ENCODE measurements around the gene MLXIP. TPM values are rescaled to one million over a fixed set of nuclear protein-coding genes. Genes with fewer than 3 reads are reported as not detected.
A peak's percentile ranks its signal among the peaks of the same experiment; 100 is the strongest.

Gene MLXIP
- total and polyA plus RNA-seq, 2 of the 8 experiments (the other 6 are each of a cell fraction or from before 2014, with no cell fraction given) = 5.5 to 40.5 TPM

GRCh38 chr12:122094137-122094734 lies 15.7 kb downstream of the MLXIP start:
- H4K20me1 ChIP-seq (replicated peaks in 1 of 2; ENCODE audit: control insufficient read depth in 1 of 2, insufficient read depth in 2 of 2, low read length in 2 of 2) = peaks cover 2 to 25% of the 10 kb centered on the region in 2 experiments
- H3K9me3 ChIP-seq (ENCODE audit: insufficient read depth in 2 of 2, low read depth in 1 of 2, low read length in 1 of 2) = no peaks in the 10 kb centered on the region
- H4K8ac ChIP-seq (ENCODE audit: extremely low read depth, insufficient read depth, low read length) = peak overlapping the region; percentile 62; the same call in 1 of the 2 replicates
- H2BK12ac ChIP-seq (ENCODE audit: low read depth, low read length) = peak overlapping the region; percentile 18; the same call in 1 of the 2 replicates
- H3K4me1 ChIP-seq (replicated peaks in 1 of 4; ENCODE audit: control insufficient read depth in 3 of 4, insufficient read depth in 4 of 4, low read length in 3 of 4) = peaks cover 0 to 2% (median 0%) of the 10 kb centered on the region in 4 experiments; a peak in 2 of 7 replicates
- peak overlapping the region; percentile 98 for H2AK5ac ChIP-seq (ENCODE audit: low read depth, low read length)
- no peak for TF ChIP-seq RFX5 (IDR thresholded peaks at IDR 0.05; ENCODE audit: borderline replicate concordance, low read depth, low read length)
- TF ChIP-seq CTBP2 (IDR thresholded peaks at IDR 0.05; ENCODE audit: borderline replicate concordance, insufficient read depth, insufficient read length, low read length) = no peak
- no peak for TF ChIP-seq POLR2A (IDR thresholded peaks at IDR 0.05; ENCODE audit: control extremely low read depth in 1 of 2, low read depth in 2 of 2, low read length in 2 of 2)
- peak overlapping the region; percentile 62 for H2BK5ac ChIP-seq (ENCODE audit: low read depth, low read length)
- H3K27ac ChIP-seq (ENCODE audit: low read depth, low read length) = no peak overlapping the region
- 95% methylated on average over 5 of the region's 5 CpGs; no CpG with 5 or more reads in 1 of the 2 experiments for WGBS, 2 experiments (ENCODE audit: extremely low coverage in 1 of 2, insufficient coverage in 1 of 2, insufficient read length in 1 of 2, insufficient replicate concordance in 2 of 2, low coverage in 1 of 2, low lambda C conversion rate in 2 of 2, missing lambda C conversion rate in 1 of 2)
- POLR2A ChIA-PET (ENCODE audit: partially characterized antibody) = no interaction called here
- no peak overlapping the region for H2BK120ac ChIP-seq (replicated peaks; ENCODE audit: low read depth, low read length)
- H3K4ac ChIP-seq (replicated peaks; ENCODE audit: insufficient read length, low read depth, low read length) = no peak overlapping the region
- no peak overlapping the region for H2AFZ ChIP-seq (ENCODE audit: low read length)
- no peaks in the 10 kb centered on the region; a peak in 1 of 7 replicates for H3K27me3 ChIP-seq (replicated peaks in 1 of 4; ENCODE audit: control insufficient read depth in 3 of 4, extremely low read depth in 1 of 4, insufficient read depth in 3 of 4, low read length in 3 of 4)
- H3K18ac ChIP-seq (ENCODE audit: extremely low read depth, low read length) = no peak overlapping the region
- no peak overlapping the region for H4K5ac ChIP-seq (ENCODE audit: insufficient read length, low read depth, low read length)
- FAIRE-seq = no peak
- H3K36me3 ChIP-seq (ENCODE audit: control insufficient read depth in 2 of 4, insufficient read depth in 4 of 4, low read length in 3 of 4) = no peaks in the 10 kb centered on the region; a peak in 1 of 8 replicates
- peaks cover 5 to 19% of the 10 kb centered on the region in 2 experiments; a peak in 3 of 4 replicates for H3K79me2 ChIP-seq (ENCODE audit: control insufficient read depth in 1 of 2, insufficient read depth in 2 of 2, low read length in 2 of 2)
- no peak overlapping the region for H3K23ac ChIP-seq (ENCODE audit: insufficient read length)
- H3K56ac ChIP-seq (replicated peaks; ENCODE audit: insufficient read length, low read depth, low read length) = peak overlapping the region; percentile 100
- H3K9ac ChIP-seq (replicated peaks in 1 of 4; ENCODE audit: extremely low read depth in 1 of 4, low read depth in 3 of 4, low read length in 3 of 4) = no peak overlapping the region
- H2BK15ac ChIP-seq (ENCODE audit: low read length) = 0 out of 2 replicates have a peak overlapping the region, but pooled peaks have one; percentile 50
- peaks cover 27% of the 10 kb centered on the region for H3K79me1 ChIP-seq (ENCODE audit: low read depth, low read length)
- no peak overlapping the region for H3K4me2 ChIP-seq (ENCODE audit: insufficient read depth in 1 of 2, low read depth in 2 of 2, low read length in 2 of 2)
- no peak overlapping the region for H3K4me3 ChIP-seq (ENCODE audit: extremely low read depth in 1 of 4, insufficient read depth in 2 of 4, low read depth in 3 of 4, low read length in 4 of 4)
- no peak overlapping the region for H3K14ac ChIP-seq (ENCODE audit: insufficient read length)
- no peak overlapping the region; the same call in 1 of the 2 replicates for H2BK20ac ChIP-seq (ENCODE audit: low read length)
- peaks cover 25% of the 10 kb centered on the region; the same call in 1 of the 2 replicates for H3K23me2 ChIP-seq (ENCODE audit: low read depth, low read length)
- peak overlapping the region; percentile 96 for H4K91ac ChIP-seq (replicated peaks; ENCODE audit: insufficient read length, low read length)
- CTCF ChIA-PET (ENCODE audit: partially characterized antibody) = no interaction called here
- DNase-seq (ENCODE audit: low read depth in 1 of 2, low spot score in 2 of 2) = no peak
